Mucosa of descending colon (tissue), 3 donors: ENCODE measurements around the gene SOBP. TPM values are rescaled to one million over a fixed set of nuclear protein-coding genes. Genes with fewer than 3 reads are reported as not detected.

ENCODE experiments used
- ATAC-seq: fragments of 200-7000 bp; cut with Tn5 transposase; one replicate; pipeline ENCODE4 v1.9.1; 2020; ENCODE audit warnings: mild to moderate bottlenecking, moderate library complexity
- DNase-seq, 3 donors: peaks; one replicate each; pipeline ENCODE4 v3.0.0-alpha.2; 2020
- H3K36me3 ChIP-seq: fragments of 200-600 bp; one replicate; pipeline ENCODE4 v1.8.0; 2021; ENCODE audit warnings: low read depth, mild to moderate bottlenecking
- H3K4me1 ChIP-seq: fragments of 200-600 bp; one replicate; pipeline ENCODE4 v1.8.0; 2021; ENCODE audit warnings: low read depth, mild to moderate bottlenecking
- H3K4me3 ChIP-seq: fragments of 200-600 bp; one replicate; pipeline ENCODE4 v1.8.0; 2021; ENCODE audit warnings: mild to moderate bottlenecking
- H3K9me3 ChIP-seq: fragments of 200-600 bp; one replicate; pipeline ENCODE4 v1.8.0; 2021; ENCODE audit warnings: mild to moderate bottlenecking
- CTCF ChIP-seq: fragments of 200-600 bp; IDR thresholded peaks from one replicate; pipeline ENCODE4 v1.8.0; 2022; ENCODE audit warnings: antibody characterized with exemption, mild to moderate bottlenecking
- intact Hi-C, 2 donors: fragments of 100-400 bp; cut with DNase I in 1 of 2; cut with micrococcal nuclease in 1 of 2; formaldehyde crosslinking; loops; one replicate each; pipeline versions ENCODE4 v1.11.0 to v1.11.1; 2022; cut with DNase I, micrococcal nuclease
- total RNA-seq, 3 donors: library from RNA; stranded (reverse); fragmentation: NEBNext Ultra II Directional in 2 of 3; extraction: Animal tissue kit (Norgen Biotek cat#: 25700) in 2 of 3; gene quantifications; one replicate each; pipeline versions ENCODE4 v1.2.1 to v1.2.4, GENCODE V29; 2021 to 2023
- donor health status: DM: no; HTN: no; CAD: no; lungs with moderate emphysema.
- donor health status: DM: no; HTN: no; CAD: no.
- donor health status: DM: no; HTN: yes; CAD: no.

Gene SOBP
- total RNA-seq, 3 donors from 2014 or later, result 1.2 to 31.5 (median 2.5) TPM

- no peak for TF ChIP-seq CTCF
Observed at GRCh38 chr6:107591346-107591745, 101.4 kb downstream of the SOBP start.

GRCh38 chr6:107592806-107593205, 102.9 kb downstream of the SOBP start:
- no peak for ATAC-seq
- no peaks in the 10 kb centered on the region for H3K36me3 ChIP-seq
- no peak for TF ChIP-seq CTCF
- intact Hi-C loops, result no loop called here
- no peak for DNase-seq
- no peaks in the 10 kb centered on the region for H3K4me1 ChIP-seq
- no peak overlapping the region for H3K4me3 ChIP-seq
- no peaks in the 10 kb centered on the region for H3K9me3 ChIP-seq

More at GRCh38 chr6:107591346-107591745, 101.4 kb downstream of the SOBP start:
- no peaks in the 10 kb centered on the region for H3K4me1 ChIP-seq
- intact Hi-C loops, result no loop called here
- no peak for DNase-seq
- peak; percentile 89 for ATAC-seq
- no peaks in the 10 kb centered on the region for H3K9me3 ChIP-seq
- no peaks in the 10 kb centered on the region for H3K36me3 ChIP-seq
- no peak overlapping the region for H3K4me3 ChIP-seq

GRCh38 chr6:107594736-107595135, 104.8 kb downstream of the SOBP start:
- intact Hi-C loops, result no loop called here
- no peak for TF ChIP-seq CTCF
- Histone ChIP-seq H3K4me3 (no peak overlapping the region), H3K4me1 (no peaks in the 10 kb centered on the region), H3K36me3 (no peaks in the 10 kb centered on the region), H3K9me3 (no peaks in the 10 kb centered on the region)
- DNase-seq (no peak), ATAC-seq (no peak)

- H3K36me3 ChIP-seq, result no peaks in the 10 kb centered on the region
- intact Hi-C loops, result no loop called here
- TF ChIP-seq CTCF, result no peak
Observed at GRCh38 chr6:107598091-107598490, 108.2 kb downstream of the SOBP start.

GRCh38 chr6:107599043-107599442, 109.1 kb downstream of the SOBP start:
- intact Hi-C loops, result no loop called here

More at GRCh38 chr6:107598091-107598490, 108.2 kb downstream of the SOBP start:
- H3K4me3 ChIP-seq, result no peak overlapping the region
- DNase-seq, result no peak
- peak; percentile 52 for ATAC-seq
- H3K9me3 ChIP-seq, result no peaks in the 10 kb centered on the region
- no peaks in the 10 kb centered on the region for H3K4me1 ChIP-seq

More at GRCh38 chr6:107599043-107599442, 109.1 kb downstream of the SOBP start:
- DNase-seq (no peak), ATAC-seq (no peak)
- H3K4me1 ChIP-seq, result no peaks in the 10 kb centered on the region
- TF ChIP-seq CTCF, result no peak
- H3K36me3 ChIP-seq, result no peaks in the 10 kb centered on the region
- H3K9me3 ChIP-seq, result no peaks in the 10 kb centered on the region
- no peak overlapping the region for H3K4me3 ChIP-seq
